IMR-90 (cell line): Measurements from ENCODE around the gene TESK2. TPM values are rescaled to one million over a fixed set of nuclear protein-coding genes. Genes with fewer than 3 reads are reported as not detected.

Experiments
- ATAC-seq: fragments of 200-7000 bp; cut with Tn5 transposase; 2 replicates; pipeline ENCODE4 v1.9.1; 2020; ENCODE audit warnings: low read depth, mild to moderate bottlenecking, moderate library complexity
- BruUV-seq: library from RNA; stranded (reverse); fragments of 400-500 nt; replicated peaks from 2 replicates; lab custom pipeline; 2021; lab: Mats Ljungman, UMichigan
- CTCF ChIA-PET: fragments of 300-600 bp; formaldehyde crosslinking; extraction: SDS; loops from one replicate; lab custom pipeline; 2021; ENCODE audit warnings: antibody characterized with exemption; lab: Yijun Ruan, JAX
- POLR2A ChIA-PET: fragments of 300-600 bp; sonication (Branson Sonifier 250); formaldehyde crosslinking; loops from one replicate; lab custom pipeline; 2022; ENCODE audit warnings: antibody characterized with exemption; ENCODE audit not compliant: unreplicated experiment; lab: Charles Lee
- DNase-seq: peaks from one replicate; pipeline ENCODE4 v3.0.0; 2013
- H2AFZ ChIP-seq: replicated peaks from 2 replicates; pipeline ENCODE3; 2013; ENCODE audit warnings: low read length, mild to moderate bottlenecking; ENCODE audit not compliant: poor library complexity
- H2AK5ac ChIP-seq: 2 replicates; pipeline ENCODE4 v1.6.1; 2013; ENCODE audit warnings: low read depth, low read length, inconsistent platforms
- H2AK9ac ChIP-seq: replicated peaks from 2 replicates; pipeline ENCODE3; 2013; ENCODE audit warnings: mild to moderate bottlenecking, low read depth, low read length, moderate library complexity; ENCODE audit not compliant: poor library complexity
- H2BK120ac ChIP-seq: 2 replicates; pipeline ENCODE4 v1.6.1; 2013; ENCODE audit warnings: low read depth, low read length, inconsistent platforms
- H2BK15ac ChIP-seq: 3 replicates; pipeline ENCODE4 v1.6.1; 2013; ENCODE audit warnings: low read depth, low read length, inconsistent platforms
- H2BK20ac ChIP-seq: 2 replicates; pipeline ENCODE4 v1.6.1; 2013; ENCODE audit warnings: low read depth, mild to moderate bottlenecking, inconsistent platforms, low read length, moderate library complexity
- H2BK5ac ChIP-seq: 2 replicates; pipeline ENCODE4 v1.6.1; 2013; ENCODE audit warnings: mild to moderate bottlenecking, low read depth, low read length, inconsistent platforms; ENCODE audit not compliant: poor library complexity, severe bottlenecking
- H3K14ac ChIP-seq: replicated peaks from 2 replicates; pipeline ENCODE4 v1.6.1; 2013; ENCODE audit warnings: low read depth, low read length, inconsistent platforms
- H3K18ac ChIP-seq: 2 replicates; pipeline ENCODE4 v1.6.1; 2013; ENCODE audit warnings: low read depth, low read length, control low read depth
- H3K23ac ChIP-seq: 2 replicates; pipeline ENCODE4 v1.6.1; 2013; ENCODE audit warnings: low read depth, low read length, inconsistent platforms
- H3K27ac ChIP-seq: 2 replicates; pipeline ENCODE4 v1.5.1; 2013; ENCODE audit warnings: mild to moderate bottlenecking, control low read depth, low read length; ENCODE audit not compliant: insufficient read depth
- H3K27me3 ChIP-seq: 2 replicates; pipeline ENCODE4 v1.6.1; 2013; ENCODE audit warnings: low read length; ENCODE audit not compliant: control insufficient read depth, insufficient read depth
- H3K36me3 ChIP-seq: 2 replicates; pipeline ENCODE4 v1.6.1; 2013; ENCODE audit warnings: low read length, mixed read lengths; ENCODE audit not compliant: control insufficient read depth, insufficient read depth
- H3K4ac ChIP-seq: 2 replicates; pipeline ENCODE4 v1.6.1; 2013; ENCODE audit warnings: low read depth, low read length, inconsistent platforms
- H3K4me1 ChIP-seq: 2 replicates; pipeline ENCODE4 v1.6.1; 2013; ENCODE audit warnings: low read length, mixed read lengths; ENCODE audit not compliant: control insufficient read depth, insufficient read depth
- H3K4me2 ChIP-seq: 2 replicates; pipeline ENCODE4 v1.6.1; 2013; ENCODE audit warnings: low read depth, mild to moderate bottlenecking, control low read depth, low read length, moderate library complexity
- H3K4me3 ChIP-seq: 2 replicates; pipeline ENCODE4 v1.5.1; 2013; ENCODE audit warnings: low read depth, mild to moderate bottlenecking, control low read depth, low read length, moderate library complexity; ENCODE audit not compliant: insufficient read depth
- H3K56ac ChIP-seq: 2 replicates; pipeline ENCODE4 v1.6.1; 2013; ENCODE audit warnings: low read length, inconsistent platforms; ENCODE audit not compliant: insufficient read depth; ENCODE audit errors: extremely low read depth
- H3K79me1 ChIP-seq, 2 experiments: 2 replicates each; pipeline ENCODE4 v1.6.1; 2013; ENCODE audit warnings: low read length in 2 of 2, inconsistent platforms in 1 of 2, low read depth in 1 of 2
- H3K9ac ChIP-seq: 2 replicates; pipeline ENCODE4 v1.6.1; 2013; ENCODE audit warnings: low read depth, low read length, control low read depth
- H3K9me1 ChIP-seq: 2 replicates; pipeline ENCODE4 v1.6.1; 2013; ENCODE audit warnings: low read length, inconsistent platforms; ENCODE audit not compliant: insufficient read depth
- H3K9me3 ChIP-seq: 2 replicates; pipeline ENCODE4 v1.6.1; 2013; ENCODE audit warnings: low read length; ENCODE audit not compliant: control insufficient read depth, insufficient read depth
- H4K20me1 ChIP-seq: 2 replicates; pipeline ENCODE4 v1.6.1; 2013; ENCODE audit warnings: low read length, inconsistent platforms; ENCODE audit not compliant: insufficient read depth
- H4K5ac ChIP-seq: 2 replicates; pipeline ENCODE4 v1.6.1; 2013; ENCODE audit warnings: mild to moderate bottlenecking, low read depth, low read length, control low read depth
- H4K8ac ChIP-seq, 2 experiments: 2 replicates each; pipeline ENCODE4 v1.6.1; 2013; ENCODE audit warnings: low read depth in 2 of 2, low read length in 2 of 2, control low read depth in 1 of 2, inconsistent platforms in 1 of 2
- H4K91ac ChIP-seq: 2 replicates; pipeline ENCODE4 v1.6.1; 2013; ENCODE audit warnings: low read depth, low read length, inconsistent platforms; ENCODE audit not compliant: insufficient read depth
- BHLHE40 ChIP-seq: fragments of 150-350 bp; IDR thresholded peaks from 2 replicates; pipeline ENCODE4 v1.6.1; 2016; ENCODE audit warnings: mild to moderate bottlenecking, low read depth, low read length
- CEBPB ChIP-seq: IDR thresholded peaks from 2 replicates; pipeline ENCODE4 v1.6.1; 2012; ENCODE audit warnings: low read depth, low read length, improper control_type of control experiment
- CHD1 ChIP-seq: IDR thresholded peaks from 2 replicates; pipeline ENCODE4 v1.6.1; 2012; ENCODE audit warnings: low read depth, low read length, improper control_type of control experiment
- FOS ChIP-seq: fragments of 150-350 bp; IDR thresholded peaks from 2 replicates; pipeline ENCODE4 v1.6.1; 2016; ENCODE audit warnings: low read depth, low read length
- MAFK ChIP-seq: IDR thresholded peaks from 2 replicates; pipeline ENCODE4 v1.6.1; 2012; ENCODE audit warnings: low read depth, low read length, improper control_type of control experiment
- MAZ ChIP-seq: IDR thresholded peaks from 2 replicates; pipeline ENCODE4 v1.6.1; 2012; ENCODE audit warnings: low read depth, mild to moderate bottlenecking, low read length, improper control_type of control experiment, moderate library complexity, borderline replicate concordance
- MXI1 ChIP-seq: IDR thresholded peaks from 2 replicates; pipeline ENCODE4 v1.6.1; 2012; ENCODE audit warnings: low read depth, mild to moderate bottlenecking, low read length, moderate library complexity, borderline replicate concordance
- NFE2L2 ChIP-seq: fragments of 150-350 bp; IDR thresholded peaks from 2 replicates; pipeline ENCODE4 v1.6.1; 2016; ENCODE audit warnings: low read depth, mild to moderate bottlenecking, low read length
- POLR2A ChIP-seq: IDR thresholded peaks from 2 replicates; pipeline ENCODE4 v1.6.1; 2012; ENCODE audit warnings: mild to moderate bottlenecking, low read depth, low read length
- RAD21 ChIP-seq: IDR thresholded peaks from 2 replicates; pipeline ENCODE4 v1.6.1; 2012; ENCODE audit warnings: low read length, improper control_type of control experiment
- RCOR1 ChIP-seq: IDR thresholded peaks from 2 replicates; pipeline ENCODE4 v1.6.1; 2012; ENCODE audit warnings: mild to moderate bottlenecking, low read length, improper control_type of control experiment; ENCODE audit not compliant: insufficient replicate concordance
- RFX5 ChIP-seq: IDR thresholded peaks from 2 replicates; pipeline ENCODE4 v1.8.0; 2012; ENCODE audit warnings: low read depth, mild to moderate bottlenecking, low read length, moderate library complexity
- SMC3 ChIP-seq: fragments of 150-350 bp; IDR thresholded peaks from 2 replicates; pipeline ENCODE4 v1.6.1; 2016; ENCODE audit warnings: low read depth, mild to moderate bottlenecking, antibody characterized with exemption, low read length, moderate library complexity
- WGBS, 2 experiments: methylation state at CpG; one replicate each; pipeline versions ENCODE4 v1.1.5 to v1.1.7; 2013; ENCODE audit warnings: missing lambda C conversion rate in 2 of 2; ENCODE audit not compliant: insufficient read length in 1 of 2; ENCODE audit errors: extremely low coverage in 2 of 2; 5-methylcytosine and 5-hydroxymethylcytosine counted together
- dilution Hi-C: fragments of 300-500 bp; cut with HindIII; formaldehyde crosslinking; loops from one replicate; pipeline ENCODE4 v1.14.3; 2018; ENCODE audit warnings: low sequenced_read_pairs; ENCODE audit not compliant: unreplicated experiment
- in situ Hi-C: fragments of 300-500 bp; cut with MboI; formaldehyde crosslinking; loops from 3 replicates; pipeline ENCODE4 v1.14.3; 2019; ENCODE audit warnings: low sequenced_read_pairs, inconsistent platforms, mixed read lengths
- intact Hi-C: fragments of 100-400 bp; cut with micrococcal nuclease; formaldehyde crosslinking; loops from 2 replicates; pipeline ENCODE4 v1.10.0; 2022
- polyA plus RNA-seq, 3 experiments: library from polyadenylated mRNA; depleted of rRNA; stranded (reverse); fragments of >200 nt; gene quantifications; 2 replicates each; pipeline ENCODE4 v1.2.3, GENCODE V29; 2012; ENCODE audit warnings: low replicate concordance in 1 of 3
- total RNA-seq: library from RNA; depleted of rRNA; stranded (reverse); fragments of >200 nt; gene quantifications from 2 replicates; pipeline ENCODE4 v1.2.3, GENCODE V29; 2012
- TF ChIP-seq, protein P1 (sequence below): conservative IDR thresholded peaks from 2 replicates; pipeline ENCODE4 v1.5.1; 2012; ENCODE audit warnings: mild to moderate bottlenecking, low read depth, low read length, improper control_type of control experiment
- TF ChIP-seq, protein P2 (sequence below): fragments of 150-350 bp; IDR thresholded peaks from 2 replicates; pipeline ENCODE4 v1.6.1; 2017; ENCODE audit warnings: mild to moderate bottlenecking, antibody characterized with exemption, low read length, low read depth

Gene TESK2
- total and polyA plus RNA-seq, 2 of the 4 experiments (the other 2 are of a cell fraction): 0.90 to 1.3 TPM

DNA sequence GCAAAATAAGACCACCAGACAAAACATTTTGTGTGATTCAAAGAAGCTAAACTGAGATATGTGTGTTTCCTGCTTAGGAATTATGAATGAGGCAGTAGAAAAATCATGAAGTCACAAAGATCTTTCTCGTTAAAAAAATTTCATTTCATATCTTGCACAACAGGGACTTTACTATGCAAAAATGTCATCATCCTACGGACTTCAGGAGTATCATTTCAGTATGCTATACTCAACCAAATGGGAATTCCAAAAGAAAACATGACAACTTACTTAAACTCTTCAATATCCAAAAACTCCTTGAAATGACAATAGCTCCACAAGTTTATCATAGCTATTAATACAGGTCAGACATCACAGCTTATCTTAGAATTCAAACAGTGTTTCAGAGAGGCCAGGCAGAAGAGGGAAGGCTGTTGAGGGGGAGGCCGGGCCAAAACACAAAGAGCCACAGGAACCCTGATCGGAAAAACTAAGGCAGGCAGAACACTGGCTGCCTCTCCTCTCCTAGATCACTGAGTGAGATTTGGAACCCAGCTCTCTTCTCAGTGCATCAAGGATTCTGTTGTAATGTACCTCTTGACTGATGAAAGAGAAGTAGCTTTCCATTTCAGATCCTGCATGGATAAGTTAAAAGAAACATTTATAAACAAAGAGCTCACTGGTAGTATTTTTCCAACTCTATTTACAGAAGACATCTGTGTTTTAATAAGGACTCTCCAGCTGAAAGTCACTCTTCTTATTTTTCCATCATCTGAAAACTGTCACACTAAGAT, 66.9 kb downstream of the TESK2 start:
- H3K14ac ChIP-seq: 0 out of 2 replicates have a peak overlapping the region, but pooled peaks have one; percentile 7
- no peaks in the 10 kb centered on the region for H4K20me1 ChIP-seq
- H3K9me3 ChIP-seq: no peaks in the 10 kb centered on the region
- H3K9ac ChIP-seq: no peak overlapping the region; the same call in 1 of the 2 replicates
- in situ Hi-C loops (no loop called here), dilution Hi-C loops (no loop called here), intact Hi-C loops (loop anchor here (2.0 kb wide), 1 partner anchor 15 kb away; no protein-coding TSS in a partner anchor)
- no peaks in the 10 kb centered on the region for H3K9me1 ChIP-seq
- no peak overlapping the region for H3K4me3 ChIP-seq
- POLR2A ChIA-PET: no interaction called here
- H3K4ac ChIP-seq: no peak overlapping the region
- CTCF ChIA-PET: interaction anchor here (0.7 to 0.9 kb wide), 3 partner anchors 26 to 69 kb away, joined by 3 to 4 read pairs (median 3); no protein-coding TSS in a partner anchor
- H3K18ac ChIP-seq: no peak overlapping the region; the same call in 1 of the 2 replicates
- peaks cover 2% of the 10 kb centered on the region; the same call in 1 of the 2 replicates for H3K4me1 ChIP-seq
- H4K5ac ChIP-seq: no peak overlapping the region
- H4K8ac ChIP-seq: no peak overlapping the region
- H2AK9ac ChIP-seq: no peak overlapping the region
- no peak overlapping the region for H2AFZ ChIP-seq
- WGBS, 2 experiments: 53% methylated on average over 3 of the region's 4 CpGs; no CpG with 5 or more reads in 1 of the 2 experiments
- H4K91ac ChIP-seq: no peak overlapping the region
- H3K23ac ChIP-seq: no peak overlapping the region
- ATAC-seq: peak; percentile 80
- peak; percentile 13 for DNase-seq
- H3K56ac ChIP-seq: no peak overlapping the region
- no peak overlapping the region for H2BK5ac ChIP-seq
- peak overlapping the region; percentile 43 for H3K4me2 ChIP-seq
- H2BK15ac ChIP-seq: no peak overlapping the region
- H2AK5ac ChIP-seq: no peak overlapping the region
- no peaks in the 10 kb centered on the region for H3K79me1 ChIP-seq
- H3K27ac ChIP-seq: peak overlapping the region; percentile 48; the same call in 1 of the 2 replicates
- peak overlapping the region; percentile 33; the same call in 1 of the 2 replicates for H2BK20ac ChIP-seq
- H3K36me3 ChIP-seq: no peaks in the 10 kb centered on the region
- BruUV-seq: no TSS peak
- H2BK120ac ChIP-seq: 0 out of 2 replicates have a peak overlapping the region, but pooled peaks have one; percentile 44
- no peaks in the 10 kb centered on the region for H3K27me3 ChIP-seq
- TF ChIP-seq RFX5 (no peak), MAFK (no peak), POLR2A (no peak), RCOR1 (no peak), MAZ (no peak), CHD1 (no peak), BHLHE40 (no peak), SMC3 (no peak), RAD21 (no peak), CEBPB (no peak), FOS (no peak), NFE2L2 (no peak), MXI1 (no peak)
- TF ChIP-seq, protein P1, sequence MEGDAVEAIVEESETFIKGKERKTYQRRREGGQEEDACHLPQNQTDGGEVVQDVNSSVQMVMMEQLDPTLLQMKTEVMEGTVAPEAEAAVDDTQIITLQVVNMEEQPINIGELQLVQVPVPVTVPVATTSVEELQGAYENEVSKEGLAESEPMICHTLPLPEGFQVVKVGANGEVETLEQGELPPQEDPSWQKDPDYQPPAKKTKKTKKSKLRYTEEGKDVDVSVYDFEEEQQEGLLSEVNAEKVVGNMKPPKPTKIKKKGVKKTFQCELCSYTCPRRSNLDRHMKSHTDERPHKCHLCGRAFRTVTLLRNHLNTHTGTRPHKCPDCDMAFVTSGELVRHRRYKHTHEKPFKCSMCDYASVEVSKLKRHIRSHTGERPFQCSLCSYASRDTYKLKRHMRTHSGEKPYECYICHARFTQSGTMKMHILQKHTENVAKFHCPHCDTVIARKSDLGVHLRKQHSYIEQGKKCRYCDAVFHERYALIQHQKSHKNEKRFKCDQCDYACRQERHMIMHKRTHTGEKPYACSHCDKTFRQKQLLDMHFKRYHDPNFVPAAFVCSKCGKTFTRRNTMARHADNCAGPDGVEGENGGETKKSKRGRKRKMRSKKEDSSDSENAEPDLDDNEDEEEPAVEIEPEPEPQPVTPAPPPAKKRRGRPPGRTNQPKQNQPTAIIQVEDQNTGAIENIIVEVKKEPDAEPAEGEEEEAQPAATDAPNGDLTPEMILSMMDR: no peak
- TF ChIP-seq, protein P2, sequence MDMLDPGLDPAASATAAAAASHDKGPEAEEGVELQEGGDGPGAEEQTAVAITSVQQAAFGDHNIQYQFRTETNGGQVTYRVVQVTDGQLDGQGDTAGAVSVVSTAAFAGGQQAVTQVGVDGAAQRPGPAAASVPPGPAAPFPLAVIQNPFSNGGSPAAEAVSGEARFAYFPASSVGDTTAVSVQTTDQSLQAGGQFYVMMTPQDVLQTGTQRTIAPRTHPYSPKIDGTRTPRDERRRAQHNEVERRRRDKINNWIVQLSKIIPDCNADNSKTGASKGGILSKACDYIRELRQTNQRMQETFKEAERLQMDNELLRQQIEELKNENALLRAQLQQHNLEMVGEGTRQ: no peak
